ENCODE data around the gene TSPAN3.

The TSPAN3 gene

GRCh38 chr15:77023576-77024272 lies 47.2 kb downstream of the TSPAN3 start:
- no peak overlapping the region for H3K9ac ChIP-seq (ENCODE audit: low read length)
- H3K4me3 ChIP-seq (ENCODE audit: insufficient read depth, low read length, poor library complexity, severe bottlenecking): no peak overlapping the region
- no peak overlapping the region for H3K27ac ChIP-seq (ENCODE audit: low read depth, low read length)
- H3F3A ChIP-seq (ENCODE audit: insufficient read depth): no peaks in the 10 kb centered on the region
- H3K79me2 ChIP-seq (ENCODE audit: insufficient read depth, low read length): no peaks in the 10 kb centered on the region
- H3K36me3 ChIP-seq (ENCODE audit: low read length): no peaks in the 10 kb centered on the region
- no peaks in the 10 kb centered on the region for H4K20me1 ChIP-seq (ENCODE audit: low read depth, low read length)
- no peaks in the 10 kb centered on the region for H3K9me3 ChIP-seq (ENCODE audit: insufficient read depth, low read length)
- no peaks in the 10 kb centered on the region for H3K9me2 ChIP-seq (replicated peaks; ENCODE audit: insufficient read depth, low read length)
- H3K4me2 ChIP-seq (ENCODE audit: low read depth, low read length, poor library complexity, severe bottlenecking): no peak overlapping the region
- no peak overlapping the region for H2AFZ ChIP-seq (ENCODE audit: low read depth, low read length, severe bottlenecking)
- no peak for TF ChIP-seq EZH2phosphoT487 (conservative IDR thresholded peaks at IDR 0.05; ENCODE audit: low read length)
- no peak for TF ChIP-seq CTCF (IDR thresholded peaks at IDR 0.05; ENCODE audit: insufficient read depth, low read length, poor library complexity, severe bottlenecking)
- no peaks in the 10 kb centered on the region for H3K27me3 ChIP-seq (ENCODE audit: low read length)

- no peak overlapping the region for H3K27ac ChIP-seq (ENCODE audit: low read depth, low read length)
- H3K9ac ChIP-seq (ENCODE audit: low read length): no peak overlapping the region
- no peaks in the 10 kb centered on the region for H3K9me3 ChIP-seq (ENCODE audit: insufficient read depth, low read length)
- no peaks in the 10 kb centered on the region for H3F3A ChIP-seq (ENCODE audit: insufficient read depth)
- no peaks in the 10 kb centered on the region for H4K20me1 ChIP-seq (ENCODE audit: low read depth, low read length)
- no peaks in the 10 kb centered on the region for H3K27me3 ChIP-seq (ENCODE audit: low read length)
- H2AFZ ChIP-seq (ENCODE audit: low read depth, low read length, severe bottlenecking): no peak overlapping the region
- no peak overlapping the region for H3K4me2 ChIP-seq (ENCODE audit: low read depth, low read length, poor library complexity, severe bottlenecking)
- no peak overlapping the region for H3K4me3 ChIP-seq (ENCODE audit: insufficient read depth, low read length, poor library complexity, severe bottlenecking)
- no peak for TF ChIP-seq EZH2phosphoT487 (conservative IDR thresholded peaks at IDR 0.05; ENCODE audit: low read length)
- TF ChIP-seq CTCF (IDR thresholded peaks at IDR 0.05; ENCODE audit: insufficient read depth, low read length, poor library complexity, severe bottlenecking): no peak
- H3K9me2 ChIP-seq (replicated peaks; ENCODE audit: insufficient read depth, low read length): no peaks in the 10 kb centered on the region
- H3K36me3 ChIP-seq (ENCODE audit: low read length): no peaks in the 10 kb centered on the region
- no peaks in the 10 kb centered on the region for H3K79me2 ChIP-seq (ENCODE audit: insufficient read depth, low read length)
Measured at GRCh38 chr15:77022646-77023575, 48.0 kb downstream of the TSPAN3 start.

GRCh38 chr15:77021803-77022381 lies 49.0 kb downstream of the TSPAN3 start:
- no peak overlapping the region for H2AFZ ChIP-seq (ENCODE audit: low read depth, low read length, severe bottlenecking)
- no peaks in the 10 kb centered on the region for H3K36me3 ChIP-seq (ENCODE audit: low read length)
- H4K20me1 ChIP-seq (ENCODE audit: low read depth, low read length): no peaks in the 10 kb centered on the region
- H3K27ac ChIP-seq (ENCODE audit: low read depth, low read length): no peak overlapping the region
- H3K27me3 ChIP-seq (ENCODE audit: low read length): no peaks in the 10 kb centered on the region
- no peak overlapping the region for H3K4me2 ChIP-seq (ENCODE audit: low read depth, low read length, poor library complexity, severe bottlenecking)
- no peaks in the 10 kb centered on the region for H3F3A ChIP-seq (ENCODE audit: insufficient read depth)
- no peaks in the 10 kb centered on the region for H3K9me2 ChIP-seq (replicated peaks; ENCODE audit: insufficient read depth, low read length)
- H3K79me2 ChIP-seq (ENCODE audit: insufficient read depth, low read length): no peaks in the 10 kb centered on the region
- no peaks in the 10 kb centered on the region for H3K9me3 ChIP-seq (ENCODE audit: insufficient read depth, low read length)
- no peak overlapping the region for H3K9ac ChIP-seq (ENCODE audit: low read length)
- H3K4me3 ChIP-seq (ENCODE audit: insufficient read depth, low read length, poor library complexity, severe bottlenecking): no peak overlapping the region
- TF ChIP-seq EZH2phosphoT487 (conservative IDR thresholded peaks at IDR 0.05; ENCODE audit: low read length) (no peak), CTCF (IDR thresholded peaks at IDR 0.05; ENCODE audit: insufficient read depth, low read length, poor library complexity, severe bottlenecking) (no peak)
